Inflammatory macrophage treated with lipopolysaccharide for 4 hours (primary cell): ENCODE data around the gene GNB1L.

Source experiments
- DNase-seq: peaks from one replicate; pipeline ENCODE4 v3.0.0-alpha.2; 2020

The GNB1L gene

DNA sequence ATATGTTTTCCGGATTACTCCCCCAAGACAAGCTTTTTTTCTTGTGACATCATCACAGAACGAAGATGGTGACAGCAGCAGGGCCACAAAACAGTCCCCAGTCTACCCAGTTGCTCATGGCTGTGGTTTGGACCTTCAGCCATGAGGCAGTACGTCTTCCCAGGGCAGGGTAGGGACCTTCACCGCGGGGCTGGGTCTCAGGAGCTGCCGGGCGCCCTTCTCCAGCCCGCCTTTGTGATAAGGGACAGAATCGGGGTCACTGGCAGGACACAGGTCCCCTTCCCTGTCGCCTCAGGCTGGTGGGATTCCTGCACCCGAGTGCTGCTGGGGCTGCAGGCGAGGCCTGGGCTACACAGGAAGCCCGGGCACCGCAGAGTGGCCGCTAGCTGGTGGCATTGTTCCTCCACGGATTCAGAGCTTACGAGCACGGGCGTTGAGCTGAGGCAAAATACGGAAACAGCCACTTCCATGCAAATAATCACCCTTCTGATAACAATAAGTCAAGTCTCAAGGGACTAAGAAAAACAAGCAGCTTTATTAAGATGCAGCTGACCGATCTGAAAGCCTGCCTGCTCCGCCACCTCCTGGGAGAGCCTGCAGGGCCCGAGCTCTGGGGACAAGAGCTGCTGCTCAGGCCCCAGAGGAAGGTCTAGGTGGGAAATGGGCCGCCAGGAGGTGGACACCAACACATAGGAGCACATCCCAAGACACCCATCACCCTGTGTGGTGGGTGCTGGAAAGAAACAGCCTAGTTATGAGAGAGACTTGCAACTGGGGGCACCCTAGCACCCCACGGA is 81.8 kb downstream of the GNB1L start:
- peak; percentile 39 for DNase-seq

DNA sequence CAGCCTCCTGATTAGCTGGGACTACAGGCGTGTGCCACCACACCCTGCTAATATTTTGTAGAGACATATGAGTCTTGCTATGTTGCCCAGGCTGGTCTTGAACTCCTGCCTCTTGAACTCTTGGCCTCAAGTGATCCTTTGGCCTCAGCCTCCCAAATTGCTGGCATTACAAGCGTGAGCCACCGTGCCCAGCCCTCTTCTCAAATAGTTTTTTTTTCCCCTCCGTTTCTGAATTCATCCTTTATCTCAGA is 82.3 kb downstream of the GNB1L start:
- DNase-seq, result no peak

DNA sequence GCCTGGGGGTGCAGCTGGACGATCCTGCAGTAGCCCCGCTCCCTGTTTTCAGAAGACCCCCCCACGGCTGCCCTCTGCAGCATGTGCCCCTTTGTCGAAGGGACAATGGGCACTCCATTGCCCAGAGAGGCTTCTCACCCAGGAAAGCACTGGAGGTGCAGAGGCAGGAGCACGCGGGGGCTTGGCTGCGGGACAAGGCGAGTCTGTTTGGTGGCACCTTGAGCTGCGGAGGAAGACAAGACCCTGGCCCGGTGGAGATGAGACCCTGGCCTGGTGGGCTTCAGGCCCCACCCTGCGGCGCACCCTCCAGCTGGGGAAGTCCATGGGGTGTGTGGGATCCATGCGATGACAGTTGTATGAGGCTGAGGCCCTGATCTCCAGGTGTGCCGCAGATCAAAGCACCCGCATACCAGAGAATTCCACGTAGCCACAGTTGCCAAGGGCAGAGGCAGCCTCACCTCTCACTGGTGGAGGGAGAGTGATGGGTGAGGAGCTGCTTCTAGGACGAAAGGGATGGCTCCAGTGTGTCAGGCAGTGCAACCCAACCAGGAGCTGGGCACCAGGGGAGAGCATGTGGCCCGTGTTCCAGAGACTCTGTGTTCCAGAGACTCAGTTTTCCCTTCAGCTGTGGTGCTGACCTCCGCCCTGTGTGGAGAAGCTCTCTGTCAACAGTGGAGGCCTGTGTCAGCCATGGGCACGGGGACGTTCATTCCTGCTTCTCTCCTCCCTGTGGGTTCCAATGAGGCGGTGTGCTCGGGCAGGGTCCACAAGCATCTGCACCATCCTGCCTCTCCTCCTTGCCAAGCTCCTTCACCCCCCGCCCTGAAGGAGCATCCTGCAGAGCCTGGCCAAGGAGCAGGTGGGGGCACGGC is 84.1 kb downstream of the GNB1L start:
- no peak for DNase-seq

DNA sequence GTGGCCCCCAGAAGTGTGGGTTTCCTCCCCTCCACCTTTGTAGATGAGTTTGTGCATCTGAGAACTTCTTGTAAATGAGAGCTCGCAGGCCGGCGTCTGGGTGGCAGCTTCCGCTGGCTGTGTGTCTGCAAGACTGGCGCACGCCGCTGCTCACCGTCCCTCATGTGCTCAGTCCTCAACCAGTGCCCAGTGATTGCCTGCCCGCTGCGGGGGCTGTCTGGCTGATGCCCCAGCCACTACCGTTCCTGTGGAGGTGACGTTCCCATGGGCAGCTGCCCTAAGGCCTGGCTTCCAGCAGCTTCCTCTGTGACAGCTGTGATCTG is 85.3 kb downstream of the GNB1L start:
- no peak for DNase-seq

DNA sequence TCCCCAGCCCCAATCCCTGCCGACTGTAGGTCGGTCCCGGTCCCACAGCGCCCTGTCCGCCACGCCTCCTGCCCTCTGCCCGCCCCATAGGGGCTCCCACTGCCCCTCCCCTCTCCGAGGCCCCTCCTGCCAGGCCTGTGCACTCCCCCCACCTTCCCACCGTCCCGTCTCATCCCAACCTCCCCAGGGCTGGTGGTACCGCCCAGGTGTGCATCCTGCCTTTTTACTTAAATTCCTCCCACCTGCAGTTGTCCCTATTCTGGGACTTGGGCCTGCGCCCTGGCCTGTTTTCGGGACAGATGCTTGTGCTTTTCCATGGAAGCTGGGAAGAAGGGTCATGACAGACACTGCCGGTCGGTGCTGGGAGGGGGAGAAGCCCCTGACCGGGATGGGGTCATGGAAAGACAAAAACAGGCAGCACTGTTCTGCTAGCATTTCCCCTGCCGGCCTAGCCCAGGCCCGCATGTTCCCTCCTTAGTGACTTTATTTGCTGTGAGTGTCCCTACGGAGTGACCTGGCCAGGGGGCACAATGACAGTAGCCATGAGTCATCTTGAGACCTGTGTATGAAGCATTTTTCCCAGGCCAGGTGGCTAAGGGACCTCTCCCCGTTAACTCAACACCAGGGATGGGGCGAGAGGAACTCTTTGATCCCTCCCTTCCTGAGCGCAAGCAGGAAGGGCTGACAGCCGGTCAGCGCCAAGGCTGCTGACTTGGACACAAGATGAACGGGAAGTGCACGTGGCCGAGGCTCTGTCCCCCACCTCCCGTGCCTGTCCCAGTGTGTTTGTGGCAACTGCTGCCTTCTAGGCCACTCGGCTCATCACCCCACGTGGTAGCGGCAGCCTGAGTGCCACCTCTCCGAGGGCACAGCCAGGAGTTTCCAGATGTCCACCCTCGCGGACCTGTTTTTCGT is 87.0 kb downstream of the GNB1L start:
- DNase-seq, result peak; percentile 36

DNA sequence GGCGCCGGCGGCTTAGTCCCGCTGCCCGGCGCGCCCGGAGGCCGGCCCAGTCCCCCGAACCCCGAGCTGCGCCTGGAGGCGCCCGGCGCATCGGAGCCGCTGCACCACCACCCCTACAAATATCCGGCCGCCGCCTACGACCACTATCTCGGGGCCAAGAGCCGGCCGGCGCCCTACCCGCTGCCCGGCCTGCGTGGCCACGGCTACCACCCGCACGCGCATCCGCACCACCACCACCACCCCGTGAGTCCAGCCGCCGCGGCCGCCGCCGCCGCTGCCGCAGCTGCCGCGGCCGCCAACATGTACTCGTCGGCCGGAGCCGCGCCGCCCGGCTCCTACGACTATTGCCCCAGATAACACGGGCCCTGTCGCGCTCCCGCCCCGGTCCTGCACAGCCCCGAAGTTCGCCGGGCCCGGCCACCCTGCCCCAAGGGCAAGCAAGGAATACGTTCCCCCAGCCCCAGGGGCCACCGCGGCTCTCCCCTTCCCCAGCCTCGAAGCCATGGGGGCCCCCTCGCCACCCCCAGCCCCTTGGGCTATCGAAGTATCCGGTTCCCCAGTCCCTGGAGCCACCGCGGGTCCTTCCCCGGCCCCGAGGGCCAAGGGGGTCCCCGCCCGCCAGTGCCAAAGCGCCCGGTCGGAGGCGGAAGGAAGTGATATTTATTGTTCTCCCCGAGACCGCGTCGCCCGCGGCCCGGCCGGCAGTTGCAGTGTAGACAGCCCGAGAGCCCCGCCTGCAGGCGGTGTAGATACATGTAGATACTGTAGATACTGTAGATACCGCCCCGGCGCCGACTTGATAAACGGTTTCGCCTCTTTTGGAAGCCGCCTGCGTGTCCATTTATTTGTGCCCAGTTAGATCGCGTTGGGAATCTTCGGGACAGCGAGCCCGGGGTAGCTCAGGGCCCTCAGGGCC is 87.9 kb downstream of the GNB1L start:
- DNase-seq, result peak; percentile 84

DNA sequence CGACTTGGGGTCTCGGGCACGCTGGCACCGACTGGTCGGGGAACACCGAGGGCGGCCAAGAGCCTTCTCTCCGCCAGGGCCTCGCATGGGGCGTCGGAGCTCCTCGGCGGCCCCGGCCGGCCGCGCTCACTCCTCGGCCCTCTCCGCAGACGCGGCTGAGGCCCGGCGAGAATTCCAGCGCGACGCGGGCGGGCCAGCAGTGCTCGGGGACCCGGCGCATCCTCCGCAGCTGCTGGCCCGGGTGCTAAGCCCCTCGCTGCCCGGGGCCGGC is 88.5 kb downstream of the GNB1L start:
- no peak for DNase-seq

DNA sequence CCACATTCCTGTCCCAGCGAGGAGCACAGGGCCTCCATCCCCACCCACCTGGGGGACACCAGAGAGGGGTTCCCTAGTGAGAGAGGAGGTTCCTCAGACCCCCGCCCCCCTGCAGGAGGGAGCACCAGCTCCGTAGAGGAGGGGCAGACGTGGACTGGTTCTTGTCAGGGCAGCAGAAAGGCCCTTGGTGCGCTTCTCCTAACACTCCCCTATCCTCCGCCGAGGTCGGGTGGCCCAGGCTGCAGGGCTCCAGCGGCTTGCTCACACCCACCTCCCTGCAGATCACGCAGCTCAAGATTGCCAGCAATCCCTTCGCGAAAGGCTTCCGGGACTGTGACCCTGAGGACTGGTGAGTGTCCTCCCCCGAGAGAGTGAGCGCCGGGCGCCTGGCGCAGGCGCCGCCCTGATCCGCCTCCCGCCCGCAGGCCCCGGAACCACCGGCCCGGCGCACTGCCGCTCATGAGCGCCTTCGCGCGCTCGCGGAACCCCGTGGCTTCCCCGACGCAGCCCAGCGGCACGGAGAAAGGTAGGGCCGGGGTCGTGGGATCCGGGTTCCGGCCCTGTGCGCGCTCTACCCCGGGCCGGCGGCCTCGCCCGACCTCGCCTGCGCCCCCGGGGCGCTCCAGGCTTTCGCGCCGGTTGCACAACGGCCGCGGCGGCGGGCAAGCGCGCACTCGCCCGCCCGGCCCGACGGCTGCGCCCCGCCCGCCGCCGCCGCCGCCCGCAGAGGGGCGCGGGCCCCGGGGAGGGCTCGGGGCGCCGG is 89.0 kb downstream of the GNB1L start:
- peak; percentile 65 for DNase-seq

DNA sequence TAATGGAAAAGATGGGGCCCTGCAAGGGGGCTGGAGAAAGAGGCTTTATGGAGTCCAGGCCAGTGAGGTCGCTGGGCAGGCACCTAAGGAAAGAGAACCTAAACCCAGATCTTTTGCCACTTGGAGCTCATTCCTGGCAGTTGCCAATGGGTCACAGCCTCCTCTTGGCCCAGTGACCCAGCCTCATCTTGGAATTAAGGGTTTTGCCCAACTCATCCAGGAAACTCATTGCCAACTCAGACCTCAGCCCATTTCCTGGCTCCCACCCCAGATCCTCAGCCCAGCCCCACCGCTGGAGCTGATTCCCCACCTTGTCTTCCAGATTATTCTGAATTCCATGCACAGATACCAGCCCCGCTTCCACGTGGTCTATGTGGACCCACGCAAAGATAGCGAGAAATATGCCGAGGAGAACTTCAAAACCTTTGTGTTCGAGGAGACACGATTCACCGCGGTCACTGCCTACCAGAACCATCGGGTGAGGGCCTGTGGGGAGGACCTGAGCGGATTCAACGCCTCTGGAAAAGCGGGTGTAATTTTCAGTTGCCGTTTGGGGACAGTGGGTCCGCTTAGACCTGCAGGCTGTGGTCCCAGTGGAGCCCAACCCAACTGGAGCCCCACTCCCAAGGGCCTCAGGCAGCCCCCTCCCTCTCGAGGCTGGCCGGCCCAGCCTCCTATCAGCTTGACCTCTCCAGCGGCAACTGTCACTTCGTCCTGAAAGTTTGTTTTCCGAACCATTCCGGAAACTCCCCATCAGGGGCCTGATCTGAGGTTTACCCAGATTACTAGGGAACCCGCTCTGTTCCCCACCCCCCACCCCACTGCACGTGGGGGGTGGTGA is 89.8 kb downstream of the GNB1L start:
- no peak for DNase-seq

DNA sequence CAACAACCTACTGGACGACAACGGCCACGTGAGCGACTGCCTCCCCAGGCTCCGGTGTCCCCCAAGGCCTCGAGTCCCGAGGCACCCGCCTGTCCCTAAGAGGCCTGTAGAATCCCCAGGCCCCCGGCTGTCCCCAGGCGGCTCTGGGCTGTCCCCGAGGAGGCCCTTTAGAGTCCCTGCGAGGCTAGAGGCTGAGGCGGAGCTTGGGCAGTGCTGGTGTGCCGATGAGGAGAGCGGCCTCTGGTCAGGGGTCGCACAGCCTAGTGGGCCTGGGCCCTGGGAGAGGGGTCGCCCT is 90.4 kb downstream of the GNB1L start:
- DNase-seq, result no peak

DNA sequence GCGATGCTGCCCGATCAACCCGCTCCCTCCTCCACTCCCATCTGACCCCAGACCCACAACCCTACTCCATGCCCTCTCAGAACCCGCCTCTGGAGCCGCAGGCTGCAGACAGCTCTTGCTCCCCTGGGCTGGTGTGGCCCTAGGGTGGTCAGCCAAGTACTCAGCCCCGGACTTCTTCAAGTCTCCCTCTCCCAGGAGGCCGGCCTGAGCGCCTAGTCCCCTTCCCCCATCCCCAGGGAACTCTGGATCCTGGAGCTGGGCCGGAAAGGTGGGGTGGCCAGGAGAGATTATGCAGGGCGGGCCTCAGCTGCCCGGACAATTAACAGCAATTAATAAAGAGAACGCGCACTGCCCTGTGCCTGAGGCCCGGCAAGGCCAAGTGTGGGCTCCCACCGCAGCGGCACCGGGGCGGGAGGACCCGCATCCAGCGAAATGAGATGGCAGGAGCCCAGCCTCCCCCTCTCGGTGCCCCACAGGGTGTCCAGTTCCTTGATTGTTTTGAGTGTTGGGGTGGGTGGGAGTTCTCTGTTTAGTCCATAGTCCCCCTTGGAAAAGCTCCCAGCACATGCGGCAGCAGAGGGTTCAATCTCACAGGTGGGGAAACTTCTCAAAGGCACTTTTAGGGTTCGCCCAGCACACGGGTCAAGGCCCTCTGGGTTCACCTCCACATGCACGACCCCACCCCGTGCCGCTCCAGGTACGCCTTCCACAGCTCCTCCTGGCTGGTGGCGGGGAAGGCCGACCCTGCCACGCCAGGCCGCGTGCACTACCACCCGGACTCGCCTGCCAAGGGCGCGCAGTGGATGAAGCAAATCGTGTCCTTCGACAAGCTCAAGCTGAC is 91.0 kb downstream of the GNB1L start:
- no peak for DNase-seq

DNA sequence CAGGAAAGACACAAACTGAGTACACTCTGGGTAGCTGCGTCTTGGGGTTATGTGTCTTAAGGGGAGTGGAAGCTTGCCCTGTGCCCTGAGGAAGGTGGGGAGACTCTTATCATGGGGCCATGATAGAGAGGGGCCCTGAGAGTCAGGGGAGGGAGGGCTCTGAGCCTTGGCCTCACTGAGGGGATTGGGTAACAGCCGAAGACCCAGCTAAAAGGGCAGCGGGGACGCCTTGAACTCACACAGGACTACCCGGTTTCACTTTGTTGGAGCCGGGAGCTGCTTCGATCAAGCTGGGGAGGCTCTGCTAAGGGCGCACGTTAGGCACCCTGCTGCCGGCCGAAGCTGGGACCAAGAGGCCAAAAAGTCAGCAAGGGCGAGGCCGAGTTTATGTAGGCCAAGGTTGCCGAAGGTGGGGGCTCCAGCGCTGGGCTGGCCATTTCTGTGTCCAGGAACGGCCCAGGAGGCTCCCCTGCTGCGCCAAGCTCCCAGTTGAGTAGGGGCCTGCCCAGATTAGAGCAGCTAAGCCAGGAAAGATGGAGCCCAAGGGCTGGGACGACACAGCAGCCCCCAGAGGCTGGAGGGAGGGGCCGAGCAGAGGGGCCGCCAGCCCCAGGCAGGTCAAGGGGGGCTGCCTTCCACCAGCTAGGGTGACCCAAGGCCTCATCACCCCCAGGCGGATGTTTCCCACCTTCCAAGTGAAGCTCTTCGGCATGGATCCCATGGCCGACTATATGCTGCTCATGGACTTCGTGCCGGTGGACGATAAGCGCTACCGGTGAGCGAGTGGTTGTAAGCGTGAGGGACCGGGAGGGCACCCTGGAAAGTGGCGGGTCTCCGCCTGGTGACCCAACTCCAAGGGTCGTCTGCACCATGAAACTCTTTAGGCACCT is 91.9 kb downstream of the GNB1L start:
- DNase-seq, result no peak

DNA sequence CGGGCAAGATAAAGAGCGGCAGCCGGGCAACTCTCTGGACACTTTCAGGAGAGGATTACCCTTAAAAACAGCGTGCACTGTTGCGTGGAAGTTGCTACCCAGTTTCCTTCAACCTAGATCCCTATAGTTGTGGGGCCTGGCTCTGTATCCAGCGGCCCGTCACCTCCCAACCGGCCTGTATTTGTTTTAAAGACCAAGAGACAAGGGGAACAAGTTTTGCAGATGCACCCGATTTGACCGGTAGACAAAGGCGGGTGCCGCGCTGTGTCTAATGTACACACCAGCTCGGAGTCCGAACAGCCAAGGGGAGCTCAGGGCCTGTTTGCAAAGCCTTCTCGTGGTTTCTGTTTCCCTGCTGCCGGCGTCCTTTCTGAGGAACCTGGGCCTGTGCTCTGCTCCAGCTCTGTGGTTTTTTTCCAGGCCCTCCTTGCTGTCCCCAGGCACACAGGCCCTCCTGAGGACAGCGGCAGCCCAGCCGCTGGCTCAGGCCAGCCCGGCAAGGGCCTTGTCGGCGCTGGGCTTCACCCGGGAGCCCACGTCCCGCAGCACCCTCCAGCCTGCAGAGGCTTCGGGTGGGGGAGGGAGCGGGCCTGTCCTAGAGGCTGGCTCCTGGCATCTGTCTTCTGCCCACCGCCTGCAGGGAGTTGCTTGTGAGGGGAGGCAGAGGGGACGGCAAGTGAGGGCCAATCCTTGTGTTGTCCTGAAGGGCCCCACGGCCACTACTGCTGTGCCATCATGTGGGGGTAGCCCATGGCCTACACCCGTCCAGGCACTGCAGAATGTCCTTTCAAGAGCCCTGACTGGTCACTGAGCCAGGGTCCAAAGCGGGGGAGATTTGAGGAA is 92.7 kb downstream of the GNB1L start:
- no peak for DNase-seq

DNA sequence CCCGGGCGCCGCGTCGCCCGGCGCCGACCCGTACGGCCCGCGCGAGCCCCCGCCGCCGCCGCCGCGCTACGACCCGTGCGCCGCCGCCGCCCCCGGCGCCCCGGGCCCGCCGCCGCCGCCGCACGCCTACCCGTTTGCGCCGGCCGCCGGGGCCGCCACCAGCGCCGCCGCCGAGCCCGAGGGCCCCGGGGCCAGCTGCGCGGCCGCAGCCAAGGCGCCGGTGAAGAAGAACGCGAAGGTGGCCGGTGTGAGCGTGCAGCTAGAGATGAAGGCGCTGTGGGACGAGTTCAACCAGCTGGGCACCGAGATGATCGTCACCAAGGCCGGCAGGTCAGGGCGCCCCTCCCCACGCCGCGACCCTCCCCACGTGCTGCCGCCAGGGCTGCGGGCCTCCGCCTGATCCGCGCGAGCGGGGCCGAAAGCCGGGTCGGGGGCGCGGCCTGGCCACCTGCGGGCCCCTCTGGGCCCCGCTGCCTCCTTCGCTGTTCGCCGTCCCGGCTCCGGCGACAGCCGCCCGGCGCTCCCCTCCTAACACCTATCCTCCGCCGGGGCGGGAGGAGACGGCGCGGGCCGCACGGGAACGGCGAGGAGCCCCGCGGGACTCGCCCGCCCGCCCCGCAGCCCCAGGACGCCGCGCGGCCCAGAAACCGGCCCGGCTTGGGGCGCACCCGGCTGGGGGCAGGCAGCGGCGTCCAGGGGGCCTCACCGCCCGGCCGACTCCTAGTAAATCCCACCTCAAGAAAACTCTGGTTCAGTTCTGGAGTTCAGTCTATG is 93.5 kb downstream of the GNB1L start:
- DNase-seq, result no peak

DNA sequence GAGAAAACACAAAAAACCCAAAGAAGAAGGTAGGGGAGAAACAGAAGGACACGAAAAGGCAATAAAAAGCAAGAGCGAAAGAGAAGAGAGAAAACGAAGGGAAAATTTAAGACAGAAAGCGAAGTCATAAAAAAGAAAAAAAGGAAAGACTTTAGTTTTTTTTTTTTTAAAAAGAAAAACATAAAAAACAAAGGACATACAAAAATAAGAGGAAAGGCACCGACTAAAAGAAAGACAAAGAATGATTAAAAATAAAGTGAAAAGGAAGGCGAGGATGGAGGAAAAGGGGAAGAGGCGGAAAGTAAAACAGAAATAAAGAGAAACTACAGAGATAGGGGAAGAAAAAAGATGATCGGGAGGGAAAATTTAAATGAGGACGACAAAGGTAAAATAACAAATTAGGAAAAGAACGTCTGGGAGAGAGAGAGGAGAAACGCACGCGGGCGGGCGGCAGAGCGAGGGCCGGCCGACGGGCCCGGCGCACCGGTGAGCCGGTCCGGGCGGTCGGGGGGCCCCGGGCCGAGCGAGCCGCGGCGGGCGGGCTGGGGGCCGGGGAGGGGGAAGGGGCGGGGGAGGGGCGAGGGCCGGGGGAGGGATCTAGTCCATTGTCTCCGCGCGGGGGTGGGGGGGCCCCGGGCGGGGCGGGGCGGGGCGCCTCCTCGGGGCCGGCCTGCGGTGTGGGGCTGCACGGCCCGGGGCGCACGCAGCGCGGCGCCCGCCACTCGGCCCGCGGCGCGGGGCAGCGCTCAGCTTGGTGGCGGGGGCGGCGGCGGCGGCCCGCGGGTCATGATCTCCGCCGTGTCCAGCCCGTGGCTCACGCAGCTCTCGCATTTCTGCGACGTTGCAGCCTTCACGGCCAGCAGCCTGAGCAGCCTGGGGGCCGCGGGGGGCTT is 94.4 kb downstream of the GNB1L start, which contains the start of gene TBX1:
Gene TBX1 (plus strand): TSS at position 721 of the 893 bp plus-strand sequence. CDS start 66 bp downstream, at position 787.
- DNase-seq, result no peak

DNA sequence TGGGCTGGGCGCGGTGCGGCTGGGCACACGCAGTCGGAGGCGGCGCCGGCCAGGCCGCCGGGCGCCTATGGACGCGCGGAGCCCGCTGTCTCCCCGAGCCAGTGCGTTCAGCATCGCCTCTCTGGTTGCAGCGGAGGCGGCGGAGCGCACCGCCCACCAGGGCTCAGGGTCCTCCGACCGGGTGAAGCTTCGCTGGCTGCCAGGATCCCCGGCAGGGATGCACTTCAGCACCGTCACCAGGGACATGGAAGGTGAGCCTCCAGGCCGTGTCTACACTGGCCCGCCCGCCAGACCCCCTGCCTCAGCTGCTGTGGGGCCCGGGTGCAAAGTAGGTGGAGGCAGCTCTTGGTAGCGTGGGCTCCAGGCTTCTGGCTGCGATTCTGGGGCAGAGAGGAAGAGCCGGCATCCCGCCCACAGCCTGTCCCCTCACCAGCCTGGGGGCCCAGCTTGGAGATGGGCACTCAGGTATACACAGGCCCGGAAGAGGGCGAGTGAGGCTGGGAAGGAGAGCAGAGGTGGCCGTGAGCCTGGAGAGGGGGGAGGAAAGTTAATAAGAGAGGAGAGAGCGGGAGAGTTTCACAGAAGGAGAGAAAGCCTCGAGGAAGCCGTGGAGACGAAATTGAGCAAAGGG is 95.1 kb downstream of the GNB1L start:
- DNase-seq, result no peak
